Uterus (tissue), 4 donors: Measurements from ENCODE around the gene HMCN1. TPM values are rescaled to one million over a fixed set of nuclear protein-coding genes. Genes with fewer than 3 reads are reported as not detected.

Experiments
- DNase-seq, 2 donors: peaks; one replicate each; pipeline ENCODE4 v3.0.0-alpha.2; 2019 to 2020
- H3K27ac ChIP-seq, 2 donors: fragments of 200-600 bp; sonication (generic); 1 replicate in 1 of 2; 2 replicates in 1 of 2; pipeline ENCODE4 v1.5.1; 2016 to 2018
- H3K27me3 ChIP-seq, 2 donors: fragments of 200-600 bp; sonication (generic); one replicate each; pipeline ENCODE4 v1.5.1; 2018 to 2019; ENCODE audit warnings: control low read depth in 1 of 2
- H3K36me3 ChIP-seq, 2 donors: fragments of 200-600 bp; sonication (generic); one replicate each; pipeline ENCODE4 v1.5.1; 2019; ENCODE audit warnings: control low read depth in 1 of 2
- H3K4me1 ChIP-seq, 2 donors: fragments of 200-600 bp; sonication (generic); one replicate each; pipeline ENCODE4 v1.5.1; 2018 to 2019; ENCODE audit warnings: control low read depth in 1 of 2
- H3K4me3 ChIP-seq, 2 donors: fragments of 200-600 bp; sonication (generic); 1 replicate in 1 of 2; 2 replicates in 1 of 2; pipeline ENCODE4 v1.5.1; 2018 to 2019; ENCODE audit warnings: mild to moderate bottlenecking in 1 of 2
- H3K9me3 ChIP-seq, 2 donors: fragments of 200-600 bp; sonication (generic); one replicate each; pipeline ENCODE4 v1.5.1; 2019; ENCODE audit warnings: control low read depth in 1 of 2
- CTCF ChIP-seq, 4 experiments: fragments of 200-600 bp in 2 of 4; fragments of 450-650 bp in 2 of 4; sonication (generic) in 2 of 4; IDR thresholded peaks; one replicate each; pipeline ENCODE4 v1.5.1; 2016 to 2019; ENCODE audit warnings: antibody characterized with exemption in 4 of 4, mild to moderate bottlenecking in 2 of 4, moderate library complexity in 1 of 4
- POLR2A ChIP-seq, 2 donors: fragments of 450-650 bp; IDR thresholded peaks; one replicate each; pipeline ENCODE4 v1.6.1; 2016; ENCODE audit warnings: antibody characterized with exemption in 2 of 2, mild to moderate bottlenecking in 1 of 2, moderate library complexity in 1 of 2
- intact Hi-C: fragments of 100-400 bp; cut with DNase I; formaldehyde crosslinking; loops from one replicate; pipeline ENCODE4 v1.15.1; 2023; ENCODE audit warnings: low total_unique reads
- total RNA-seq, 4 donors: library from RNA; depleted of rRNA in 3 of 4; stranded (reverse); fragments of >200 nt in 3 of 4; gene quantifications; one replicate each; pipeline versions ENCODE4 v1.1.0 to v1.2.4, GENCODE V29; 2014 to 2023
- donor health status: DM: yes; HTN: yes; CAD: no.

The HMCN1 gene
- total RNA-seq, 4 donors from 2014 or later = 0.59 to 92.9 (median 5.1) TPM

GRCh38 chr1:185926588-185926987, 192.4 kb downstream of the HMCN1 start:
- Histone ChIP-seq H3K4me3 (no peak overlapping the region), H3K4me1 (no peaks in the 10 kb centered on the region), H3K27me3 (no peaks in the 10 kb centered on the region), H3K9me3 (no peaks in the 10 kb centered on the region), H3K36me3 (no peaks in the 10 kb centered on the region), H3K27ac (no peak overlapping the region)
- no peak for DNase-seq
- intact Hi-C loops = no loop called here
- TF ChIP-seq POLR2A (IDR thresholded peaks at IDR 0.05) (no peak), CTCF (IDR thresholded peaks at IDR 0.05) (no peak)

- Histone ChIP-seq H3K27ac (no peak overlapping the region), H3K36me3 (no peaks in the 10 kb centered on the region), H3K9me3 (no peaks in the 10 kb centered on the region), H3K27me3 (no peaks in the 10 kb centered on the region), H3K4me1 (no peaks in the 10 kb centered on the region), H3K4me3 (no peak overlapping the region)
- no peak for TF ChIP-seq CTCF (IDR thresholded peaks at IDR 0.05)
- no peak for TF ChIP-seq POLR2A (IDR thresholded peaks at IDR 0.05)
- intact Hi-C loops = no loop called here
- no peak for DNase-seq
Observed at GRCh38 chr1:185929776-185930175, 195.6 kb downstream of the HMCN1 start.

GRCh38 chr1:185931438-185931837, 197.2 kb downstream of the HMCN1 start:
- H3K9me3 ChIP-seq = no peaks in the 10 kb centered on the region
- TF ChIP-seq CTCF (IDR thresholded peaks at IDR 0.05) (no peak), POLR2A (IDR thresholded peaks at IDR 0.05) (no peak)
- H3K4me3 ChIP-seq = no peak overlapping the region
- no peaks in the 10 kb centered on the region for H3K27me3 ChIP-seq
- H3K4me1 ChIP-seq = no peaks in the 10 kb centered on the region
- intact Hi-C loops = no loop called here
- H3K27ac ChIP-seq = no peak overlapping the region
- H3K36me3 ChIP-seq = no peaks in the 10 kb centered on the region
- DNase-seq = no peak

- Histone ChIP-seq H3K4me1 (no peaks in the 10 kb centered on the region), H3K36me3 (no peaks in the 10 kb centered on the region), H3K27ac (no peak overlapping the region), H3K4me3 (no peak overlapping the region), H3K9me3 (no peaks in the 10 kb centered on the region), H3K27me3 (no peaks in the 10 kb centered on the region)
- DNase-seq = no peak
- TF ChIP-seq POLR2A (IDR thresholded peaks at IDR 0.05) (no peak), CTCF (IDR thresholded peaks at IDR 0.05) (no peak)
- intact Hi-C loops = no loop called here
Observed at GRCh38 chr1:185933580-185933979, 199.4 kb downstream of the HMCN1 start.

GRCh38 chr1:185934476-185935189, 200.4 kb downstream of the HMCN1 start:
- no peak overlapping the region for H3K27ac ChIP-seq
- no peaks in the 10 kb centered on the region for H3K9me3 ChIP-seq
- H3K36me3 ChIP-seq = no peaks in the 10 kb centered on the region
- no peak for DNase-seq
- no peaks in the 10 kb centered on the region for H3K27me3 ChIP-seq
- intact Hi-C loops = no loop called here
- H3K4me3 ChIP-seq = no peak overlapping the region
- no peaks in the 10 kb centered on the region for H3K4me1 ChIP-seq
- TF ChIP-seq POLR2A (IDR thresholded peaks at IDR 0.05) = no peak
- no peak for TF ChIP-seq CTCF (IDR thresholded peaks at IDR 0.05)
